ENCODE measurements around the gene DMAP1. TPM values are rescaled to one million over a fixed set of nuclear protein-coding genes. Genes with fewer than 3 reads are reported as not detected.

The DMAP1 gene
- total and polyA plus RNA-seq, 2 of the 8 experiments (the other 6 are each of a cell fraction or from before 2014, with no cell fraction given): 36.4 to 42.4 TPM

- 97% methylated on average over 24 of the region's 24 CpGs; no CpG with 5 or more reads in 1 of the 2 experiments for WGBS, 2 experiments (ENCODE audit: extremely low coverage in 1 of 2, insufficient coverage in 1 of 2, insufficient read length in 1 of 2, insufficient replicate concordance in 2 of 2, low coverage in 1 of 2, low lambda C conversion rate in 2 of 2, missing lambda C conversion rate in 1 of 2)
- no peaks in the 10 kb centered on the region for H3K27me3 ChIP-seq (replicated peaks in 1 of 4; ENCODE audit: control insufficient read depth in 3 of 4, extremely low read depth in 1 of 4, insufficient read depth in 3 of 4, low read length in 3 of 4)
- H3K18ac ChIP-seq (ENCODE audit: extremely low read depth, low read length): no peak overlapping the region
- no peak overlapping the region for H3K4me3 ChIP-seq (ENCODE audit: extremely low read depth in 1 of 4, insufficient read depth in 2 of 4, low read depth in 3 of 4, low read length in 4 of 4)
- H2BK20ac ChIP-seq (ENCODE audit: low read length): no peak overlapping the region
- ChIA-PET CTCF (ENCODE audit: partially characterized antibody) (interaction anchor here (0.6 to 18.7 kb wide), 50 partner anchors 9 to 778 kb away, joined by 3 to 250 read pairs (median 6); partner anchors contain the start of gene KLF17), POLR2A (ENCODE audit: partially characterized antibody) (interaction anchor here (1.1 to 3.1 kb wide), 6 partner anchors 8 to 413 kb away, joined by 3 to 12 read pairs (median 4); no protein-coding TSS in a partner anchor)
- H2AFZ ChIP-seq (ENCODE audit: low read length): no peak overlapping the region
- TF ChIP-seq SUZ12 (IDR thresholded peaks at IDR 0.05; ENCODE audit: low read length): no peak
- 0 out of 3 replicates have a peak, but pooled peaks of 1 of the 2 experiments have one; percentile 10 for TF ChIP-seq POLR2A (IDR thresholded peaks at IDR 0.05; ENCODE audit: control extremely low read depth in 1 of 2, low read depth in 2 of 2, low read length in 2 of 2)
- TF ChIP-seq SIX5 (IDR thresholded peaks at IDR 0.05; ENCODE audit: low read depth, low read length): no peak
- 0 out of 2 replicates have a peak, but pooled peaks have one; percentile 28 for TF ChIP-seq POLR2AphosphoS5 (IDR thresholded peaks at IDR 0.05; ENCODE audit: low read depth, low read length)
- H3K4me2 ChIP-seq (ENCODE audit: insufficient read depth in 1 of 2, low read depth in 2 of 2, low read length in 2 of 2): no peak overlapping the region
- H3K27ac ChIP-seq (ENCODE audit: low read depth, low read length): no peak overlapping the region
- H3K9me3 ChIP-seq (ENCODE audit: insufficient read depth in 2 of 2, low read depth in 1 of 2, low read length in 1 of 2): no peaks in the 10 kb centered on the region
- peaks cover 2 to 19% of the 10 kb centered on the region in 2 experiments for H4K20me1 ChIP-seq (replicated peaks in 1 of 2; ENCODE audit: control insufficient read depth in 1 of 2, insufficient read depth in 2 of 2, low read length in 2 of 2)
- H3K9ac ChIP-seq (replicated peaks in 1 of 4; ENCODE audit: extremely low read depth in 1 of 4, low read depth in 3 of 4, low read length in 3 of 4): no peak overlapping the region
- no peak overlapping the region for H2AK5ac ChIP-seq (ENCODE audit: low read depth, low read length)
- H4K8ac ChIP-seq (ENCODE audit: extremely low read depth, insufficient read depth, low read length): no peak overlapping the region; the same call in 1 of the 2 replicates
- peaks cover 0 to 6% (median 2%) of the 10 kb centered on the region in 4 experiments; a peak in 3 of 7 replicates for H3K4me1 ChIP-seq (replicated peaks in 1 of 4; ENCODE audit: control insufficient read depth in 3 of 4, insufficient read depth in 4 of 4, low read length in 3 of 4)
- peaks cover 0 to 6% of the 10 kb centered on the region in 2 experiments; a peak in 1 of 4 replicates for H3K79me2 ChIP-seq (ENCODE audit: control insufficient read depth in 1 of 2, insufficient read depth in 2 of 2, low read length in 2 of 2)
- H3K23me2 ChIP-seq (ENCODE audit: low read depth, low read length): peaks cover 4% of the 10 kb centered on the region
- H2BK12ac ChIP-seq (ENCODE audit: low read depth, low read length): no peak overlapping the region
- no peak overlapping the region for H4K5ac ChIP-seq (ENCODE audit: insufficient read length, low read depth, low read length)
- H3K23ac ChIP-seq (ENCODE audit: insufficient read length): no peak overlapping the region
- H3K36me3 ChIP-seq (ENCODE audit: control insufficient read depth in 2 of 4, insufficient read depth in 4 of 4, low read length in 3 of 4): peaks cover 23 to 45% (median 31%) of the 10 kb centered on the region in 4 experiments
- H3K56ac ChIP-seq (replicated peaks; ENCODE audit: insufficient read length, low read depth, low read length): no peak overlapping the region
- no peak for DNase-seq (ENCODE audit: low read depth in 1 of 2, low spot score in 2 of 2)
- no peak overlapping the region for H3K4ac ChIP-seq (replicated peaks; ENCODE audit: insufficient read length, low read depth, low read length)
- FAIRE-seq: no peak
- no peak overlapping the region for H2BK120ac ChIP-seq (replicated peaks; ENCODE audit: low read depth, low read length)
- H3K14ac ChIP-seq (ENCODE audit: insufficient read length): no peak overlapping the region
- no peak overlapping the region for H2BK15ac ChIP-seq (ENCODE audit: low read length)
- H2BK5ac ChIP-seq (ENCODE audit: low read depth, low read length): no peak overlapping the region
- H4K91ac ChIP-seq (replicated peaks; ENCODE audit: insufficient read length, low read length): no peak overlapping the region
- H3K79me1 ChIP-seq (ENCODE audit: low read depth, low read length): peaks cover 3% of the 10 kb centered on the region; the same call in 1 of the 2 replicates
These were observed 5.4 kb downstream of the DMAP1 start for GRCh38 chr1:44218503-44219300.

All from H1 (cell line).